KOPT-K1 (cell line): ENCODE data around the gene ARHGEF38.
"Not testable (repeated sequence)": the region's sequence is repeated elsewhere in the genome, so short reads cannot be mapped to it uniquely, and the experiment has no call there.

Source experiments
- H3K27ac ChIP-seq: fragments of 200-600 bp; sonication (generic); 2 replicates; pipeline ENCODE4 v1.5.1; 2016; ENCODE audit warnings: antibody characterized with exemption, mild to moderate bottlenecking, low read depth, low read length; ENCODE audit not compliant: poor library complexity, severe bottlenecking
- H3K36me3 ChIP-seq: fragments of 200-600 bp; sonication (generic); 2 replicates; pipeline ENCODE4 v1.5.1; 2017; ENCODE audit warnings: antibody characterized with exemption, mild to moderate bottlenecking, low read length, moderate library complexity; ENCODE audit not compliant: insufficient read depth
- H3K9me3 ChIP-seq: fragments of 200-600 bp; sonication (generic); 2 replicates; pipeline ENCODE4 v1.5.1; 2017; ENCODE audit warnings: antibody characterized with exemption, low read length, mild to moderate bottlenecking; ENCODE audit not compliant: insufficient read depth, poor library complexity, severe bottlenecking

ARHGEF38 gene

GRCh38 chr4:105715692-105716278 is 163.4 kb downstream of the ARHGEF38 start:
- Histone ChIP-seq H3K36me3 (peaks cover 24% of the 10 kb centered on the region), H3K27ac (no peak overlapping the region), H3K9me3 (no peaks in the 10 kb centered on the region)

GRCh38 chr4:105719204-105719603 is 166.8 kb downstream of the ARHGEF38 start:
- H3K36me3 ChIP-seq = peaks cover 33% of the 10 kb centered on the region
- no peaks in the 10 kb centered on the region for H3K9me3 ChIP-seq
- H3K27ac ChIP-seq = no peak overlapping the region

- H3K27ac ChIP-seq = no peak overlapping the region
- peaks cover 12% of the 10 kb centered on the region for H3K9me3 ChIP-seq
- H3K36me3 ChIP-seq = peaks cover 47% of the 10 kb centered on the region
These were observed 173.2 kb downstream of the ARHGEF38 start for GRCh38 chr4:105725623-105726022.

- H3K27ac ChIP-seq = not testable (repeated sequence)
- peaks cover 12% of the 10 kb centered on the region for H3K9me3 ChIP-seq
- H3K36me3 ChIP-seq = peaks cover 36% of the 10 kb centered on the region
These were observed 177.5 kb downstream of the ARHGEF38 start for GRCh38 chr4:105729895-105730294.
